ENCODE data around the gene CRTC1. TPM values are rescaled to one million over a fixed set of nuclear protein-coding genes. Genes with fewer than 3 reads are reported as not detected.

The CRTC1 gene
- total RNA-seq, 1 experiment from 2014 or later = 19.0 TPM

DNA sequence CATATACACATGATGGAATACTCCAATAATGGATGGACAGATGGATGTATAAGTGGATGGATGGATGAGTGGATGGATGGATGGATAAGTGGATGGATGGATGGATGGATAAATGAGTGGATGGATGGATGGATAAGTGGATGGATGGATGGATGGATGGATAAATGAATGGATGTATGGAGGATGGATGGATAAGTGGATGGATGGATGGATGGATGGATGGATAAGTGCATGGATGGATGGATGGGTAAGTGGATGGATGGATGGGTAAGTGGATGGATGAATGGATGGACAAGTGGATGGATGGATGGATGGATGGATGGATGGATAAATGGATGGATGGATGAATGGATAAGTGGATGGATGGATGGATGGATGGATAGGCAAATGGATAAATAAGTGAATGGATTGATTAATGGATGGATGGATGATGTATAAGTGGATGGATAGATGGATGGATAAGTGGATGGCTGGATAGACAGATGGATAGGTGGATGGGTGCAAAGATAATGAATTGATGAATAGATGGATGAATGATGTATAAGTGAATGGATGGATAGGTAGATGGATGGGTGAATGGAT, 116.0 kb downstream of the CRTC1 start:
- TF ChIP-seq, protein P1, sequence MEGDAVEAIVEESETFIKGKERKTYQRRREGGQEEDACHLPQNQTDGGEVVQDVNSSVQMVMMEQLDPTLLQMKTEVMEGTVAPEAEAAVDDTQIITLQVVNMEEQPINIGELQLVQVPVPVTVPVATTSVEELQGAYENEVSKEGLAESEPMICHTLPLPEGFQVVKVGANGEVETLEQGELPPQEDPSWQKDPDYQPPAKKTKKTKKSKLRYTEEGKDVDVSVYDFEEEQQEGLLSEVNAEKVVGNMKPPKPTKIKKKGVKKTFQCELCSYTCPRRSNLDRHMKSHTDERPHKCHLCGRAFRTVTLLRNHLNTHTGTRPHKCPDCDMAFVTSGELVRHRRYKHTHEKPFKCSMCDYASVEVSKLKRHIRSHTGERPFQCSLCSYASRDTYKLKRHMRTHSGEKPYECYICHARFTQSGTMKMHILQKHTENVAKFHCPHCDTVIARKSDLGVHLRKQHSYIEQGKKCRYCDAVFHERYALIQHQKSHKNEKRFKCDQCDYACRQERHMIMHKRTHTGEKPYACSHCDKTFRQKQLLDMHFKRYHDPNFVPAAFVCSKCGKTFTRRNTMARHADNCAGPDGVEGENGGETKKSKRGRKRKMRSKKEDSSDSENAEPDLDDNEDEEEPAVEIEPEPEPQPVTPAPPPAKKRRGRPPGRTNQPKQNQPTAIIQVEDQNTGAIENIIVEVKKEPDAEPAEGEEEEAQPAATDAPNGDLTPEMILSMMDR (conservative IDR thresholded peaks at IDR 0.05) = no peak
- no peaks in the 10 kb centered on the region for H4K20me1 ChIP-seq (ENCODE audit: control insufficient read depth, insufficient read depth, insufficient read length)
- Mint-ChIP-seq H3K27me3 (ENCODE audit: low read depth) (peaks cover 9% of the 10 kb centered on the region), H3K36me3 (ENCODE audit: insufficient read depth in 1 of 3, low read depth in 3 of 3) (no peaks in the 10 kb centered on the region), H3K27ac (no peak overlapping the region), H3K4me3 (no peak overlapping the region), H3K9me3 (no peaks in the 10 kb centered on the region), H3K4me1 (peaks cover 0 to 2% of the 10 kb centered on the region in 2 experiments; a peak in 1 of 4 replicates)
- no peak for DNase-seq
- H2AK5ac ChIP-seq (ENCODE audit: insufficient read length, low read length) = no peak overlapping the region
- H3K23me2 ChIP-seq (ENCODE audit: insufficient read length, low read depth, low read length, poor library complexity, severe bottlenecking) = no peaks in the 10 kb centered on the region
- H2BK12ac ChIP-seq (ENCODE audit: insufficient read length, low read depth, low read length) = no peak overlapping the region
- H2AFZ ChIP-seq (ENCODE audit: low read length) = no peak overlapping the region
- H3K27me3 ChIP-seq (ENCODE audit: insufficient read depth, low read length) = peaks cover 22% of the 10 kb centered on the region; the same call in 1 of the 2 replicates
- H3K18ac ChIP-seq (ENCODE audit: insufficient read length, low read depth, low read length) = no peak overlapping the region
- H2BK120ac ChIP-seq (ENCODE audit: low read depth, low read length, poor library complexity, severe bottlenecking) = no peak overlapping the region
- H3T11ph ChIP-seq (ENCODE audit: low read length) = no peak overlapping the region
- no peaks in the 10 kb centered on the region for H3K4me1 ChIP-seq (ENCODE audit: insufficient read depth, low read length)
- H4K8ac ChIP-seq (replicated peaks; ENCODE audit: insufficient read length, low read depth, low read length) = no peak overlapping the region
- no peak overlapping the region for H2BK20ac ChIP-seq (ENCODE audit: low read depth, low read length, poor library complexity, severe bottlenecking)
- H3K9ac ChIP-seq (ENCODE audit: extremely low read depth, insufficient read length, low read length) = no peak overlapping the region
- H4K91ac ChIP-seq (ENCODE audit: insufficient read length, low read depth, low read length) = no peak overlapping the region
- H2BK5ac ChIP-seq (ENCODE audit: insufficient read length, low read length) = no peak overlapping the region
- H3K56ac ChIP-seq (ENCODE audit: insufficient read length, low read depth, low read length) = no peak overlapping the region
- no peak overlapping the region for H3K14ac ChIP-seq (ENCODE audit: insufficient read depth, low read length)
- H3K4ac ChIP-seq (ENCODE audit: low read depth, low read length) = no peak overlapping the region
- no peak overlapping the region for H3K23ac ChIP-seq (ENCODE audit: insufficient read length, low read depth, low read length)
- no peak overlapping the region for H4K5ac ChIP-seq (ENCODE audit: insufficient read length, low read depth, low read length)
- no peaks in the 10 kb centered on the region for H3K9me3 ChIP-seq (ENCODE audit: control insufficient read depth, low read depth, low read length)
- H3K79me1 ChIP-seq (ENCODE audit: insufficient read depth, low read depth, low read length, poor library complexity, severe bottlenecking) = no peaks in the 10 kb centered on the region
- H3K79me2 ChIP-seq (ENCODE audit: insufficient read depth, low read length) = no peaks in the 10 kb centered on the region
- H3K4me2 ChIP-seq (ENCODE audit: insufficient read depth, insufficient read length, low read length) = no peak overlapping the region
- H2BK15ac ChIP-seq (ENCODE audit: low read depth, low read length) = no peak overlapping the region
- H3K27ac ChIP-seq (ENCODE audit: insufficient read length, low read depth, low read length) = no peak overlapping the region

Measured in H9 (cell line).